K562 (cell line): ENCODE data around the gene TEX52. TPM values are rescaled to one million over a fixed set of nuclear protein-coding genes. Genes with fewer than 3 reads are reported as not detected.

Source experiments
- ATAC-seq: fragments of 200-7000 bp; cut with Tn5 transposase; 3 replicates; pipeline ENCODE4 v1.9.1; 2020; ENCODE audit warnings: moderate library complexity
- BruUV-seq: library from RNA; stranded (reverse); fragments of 400-500 nt; replicated peaks from 2 replicates; lab custom pipeline; 2021; lab: Mats Ljungman, UMichigan
- CTCF ChIA-PET: fragments of 300-600 bp; formaldehyde crosslinking; extraction: SDS; loops from one replicate; lab custom pipeline; 2021; ENCODE audit warnings: low intra/inter-chr PET ratio; lab: Yijun Ruan, JAX
- POLR2A ChIA-PET: fragments of 300-600, 350-650 bp; sonication (Branson Sonifier 250); formaldehyde crosslinking; extraction: SDS; loops from one replicate; lab custom pipeline; 2021; ENCODE audit warnings: antibody characterized with exemption, inconsistent platforms; lab: Yijun Ruan, JAX
- DNase-seq, 4 experiments: peaks; one replicate each; pipeline versions ENCODE4 v3.0.0 to v3.0.0-alpha.2; 2011 to 2018; ENCODE audit warnings: low spot score in 3 of 4, mixed read lengths in 3 of 4; ENCODE audit errors: extremely low read depth in 1 of 4
- FAIRE-seq: peaks from 2 replicates; lab custom pipeline; 2011; peaks lifted over from hg19 to GRCh38; lab: Jason Lieb, UNC
- H2AFZ ChIP-seq: 2 replicates; pipeline ENCODE4 v1.6.0; 2011; ENCODE audit warnings: low read depth, low read length, control low read depth, inconsistent platforms
- H3K27ac ChIP-seq: fragments of 200-600 bp; 3 replicates; pipeline ENCODE4 v1.8.0; 2011; ENCODE audit warnings: low read depth, mild to moderate bottlenecking, control low read depth, inconsistent platforms, low read length, moderate library complexity, mixed read lengths; ENCODE audit errors: extremely low read depth
- H3K27me3 ChIP-seq, 2 experiments: fragments of 300-600 bp in 1 of 2; 2 replicates in 1 of 2; 3 replicates in 1 of 2; pipeline versions ENCODE4 v1.6.0 to v1.8.0; 2011; ENCODE audit warnings: inconsistent platforms in 2 of 2, low read length in 2 of 2, mild to moderate bottlenecking in 1 of 2, mixed read lengths in 1 of 2, moderate library complexity in 1 of 2; ENCODE audit not compliant: control insufficient read depth in 2 of 2, insufficient read depth in 2 of 2
- H3K36me3 ChIP-seq: fragments of 300-600 bp; 3 replicates; pipeline ENCODE4 v1.8.0; 2011; ENCODE audit warnings: mild to moderate bottlenecking, low read length, inconsistent platforms; ENCODE audit not compliant: control insufficient read depth, insufficient read depth
- H3K4me1 ChIP-seq, 2 experiments: fragments of 200-600 bp in 1 of 2; replicated peaks in 1 of 2; 2 replicates in 1 of 2; 3 replicates in 1 of 2; pipeline versions ENCODE4 v1.5.1 to v1.8.0; 2011; ENCODE audit warnings: inconsistent platforms in 2 of 2, low read length in 2 of 2, mild to moderate bottlenecking in 1 of 2, mixed read lengths in 1 of 2, moderate library complexity in 1 of 2; ENCODE audit not compliant: control insufficient read depth in 2 of 2, insufficient read depth in 2 of 2
- H3K4me2 ChIP-seq: 2 replicates; pipeline ENCODE4 v1.6.1; 2011; ENCODE audit warnings: low read length, control low read depth, inconsistent platforms, mixed read lengths; ENCODE audit not compliant: insufficient read depth
- H3K4me3 ChIP-seq: fragments of 200-600 bp; sonication (generic), shearing (Covaris generic); 2 replicates; pipeline ENCODE4 v1.5.1; 2016; ENCODE audit warnings: control low read depth, inconsistent platforms
- H3K79me2 ChIP-seq: fragments of 200-600 bp; 3 replicates; pipeline ENCODE4 v1.8.0; 2011; ENCODE audit warnings: low read length, inconsistent platforms; ENCODE audit not compliant: control insufficient read depth, insufficient read depth
- H3K9ac ChIP-seq, 2 experiments: 2 replicates each; pipeline versions ENCODE4 v1.6.0 to v1.6.1; 2011; ENCODE audit warnings: low read depth in 2 of 2, low read length in 2 of 2, control low read depth in 1 of 2, inconsistent platforms in 1 of 2, mild to moderate bottlenecking in 1 of 2, mixed read lengths in 1 of 2; ENCODE audit not compliant: insufficient read depth in 1 of 2
- H3K9me1 ChIP-seq: one replicate; pipeline ENCODE4 v1.6.0; 2011; ENCODE audit warnings: inconsistent platforms, mild to moderate bottlenecking, low read length, moderate library complexity; ENCODE audit not compliant: control insufficient read depth, insufficient read depth
- H3K9me3 ChIP-seq: replicated peaks from 2 replicates; pipeline ENCODE4 v1.5.1; 2011; ENCODE audit warnings: low read depth, low read length, inconsistent platforms; ENCODE audit not compliant: control insufficient read depth, insufficient read depth
- H4K20me1 ChIP-seq: replicated peaks from 2 replicates; pipeline ENCODE4 v1.6.1; 2011; ENCODE audit warnings: low read length, inconsistent platforms, mixed read lengths; ENCODE audit not compliant: control insufficient read depth, insufficient read depth
- ARHGAP35 ChIP-seq: fragments of 450-650 bp; IDR thresholded peaks from 2 replicates; pipeline ENCODE4 v1.6.1; 2018; ENCODE audit not compliant: partially characterized antibody
- BCOR ChIP-seq: fragments of 450-650 bp; IDR thresholded peaks from 2 replicates; pipeline ENCODE4 v1.6.1; 2016
- DMBX1 ChIP-seq: fragments of 250-450 bp; sonication (Bioruptor Pico); IDR thresholded peaks from 2 replicates; pipeline ENCODE4 v1.8.0; 2022; ENCODE audit warnings: inconsistent platforms, mild to moderate bottlenecking, moderate library complexity, borderline replicate concordance
- DNMT1 ChIP-seq: fragments of 450-650 bp; IDR thresholded peaks from 2 replicates; pipeline ENCODE4 v1.6.1; 2016; ENCODE audit warnings: antibody characterized with exemption, mild to moderate bottlenecking
- ETV1 ChIP-seq: fragments of 450-650 bp; conservative IDR thresholded peaks from 2 replicates; pipeline ENCODE4 v1.6.1; 2016; ENCODE audit warnings: missing genetic modification characterization, control low read depth, low read depth, missing compliant biosample characterization
- GTF2A2 ChIP-seq: IDR thresholded peaks from 2 replicates; pipeline ENCODE4 v1.6.1; 2016; ENCODE audit warnings: mild to moderate bottlenecking, missing genetic modification characterization, missing compliant biosample characterization
- HNRNPK ChIP-seq: fragments of 200-400 bp; formaldehyde crosslinking; IDR thresholded peaks from one replicate; pipeline ENCODE4 v1.6.1; 2018; ENCODE audit warnings: mild to moderate bottlenecking, low read depth, low read length; ENCODE audit not compliant: poor library complexity, severe bottlenecking
- SIN3A ChIP-seq, 2 experiments: fragments of 150-350 bp in 1 of 2; IDR thresholded peaks; 2 replicates each; pipeline ENCODE4 v1.6.1; 2011 to 2016; ENCODE audit warnings: borderline replicate concordance in 2 of 2, low read depth in 2 of 2, low read length in 2 of 2, mild to moderate bottlenecking in 2 of 2, moderate library complexity in 2 of 2; ENCODE audit not compliant: control insufficient read depth in 1 of 2
- SNRNP70 ChIP-seq: fragments of 200-400 bp; formaldehyde crosslinking; optimal IDR thresholded peaks from 2 replicates; pipeline ENCODE3; 2017; ENCODE audit warnings: low read depth, low read length
- ZNF717 ChIP-seq: fragments of 250-450 bp; sonication (Bioruptor Pico); IDR thresholded peaks from 2 replicates; pipeline ENCODE4 v1.5.0; 2021
- ZNF785 ChIP-seq: fragments of 250-450 bp; sonication (Bioruptor Pico); IDR thresholded peaks from 2 replicates; pipeline ENCODE4 v1.4.0; 2020; ENCODE audit warnings: mild to moderate bottlenecking
- WGBS: fragments of 100-300 bp; shearing (Covaris generic); methylation state at CpG from one replicate; pipeline ENCODE4 v1.1.6; 2016; ENCODE audit warnings: low coverage, mixed read lengths; ENCODE audit not compliant: insufficient coverage; ENCODE audit errors: missing lambda C conversion rate; 5-methylcytosine and 5-hydroxymethylcytosine counted together
- in situ Hi-C: fragments of 300-500 bp; cut with MboI; formaldehyde crosslinking; loops from 4 replicates; pipeline ENCODE4 v1.15.0; 2018; ENCODE audit warnings: inconsistent platforms, mixed read lengths
- intact Hi-C: fragments of 100-400 bp; cut with micrococcal nuclease; formaldehyde crosslinking; loops from 2 replicates; pipeline ENCODE4 v1.14.2; 2022
- polyA plus RNA-seq, 8 experiments: library from polyadenylated mRNA; depleted of rRNA in 4 of 8; stranded (reverse) in 5 of 8; unstranded in 3 of 8; fragments of >200 nt; fragmentation: Nextera tagmentation in 2 of 8; fragmentation: Illumina TruSeq in 1 of 8; extraction: Ambion mirVana in 2 of 8; extraction: Trizol in 1 of 8; gene quantifications; 2 replicates each; pipeline versions ENCODE4 v1.2.1 to v1.2.3, GENCODE V29; 2011 to 2014; ENCODE audit warnings: inconsistent platforms in 1 of 8, missing spikeins in 1 of 8
- total RNA-seq, 7 experiments: library from RNA; depleted of rRNA in 6 of 7; stranded (reverse); fragments of >200 nt in 6 of 7; fragmentation: Illumina TruSeq in 2 of 7; extraction: Trizol in 2 of 7; gene quantifications; 2 replicates each; pipeline versions ENCODE4 v1.2.1 to v1.2.3, GENCODE V29; 2011 to 2021; ENCODE audit warnings: low replicate concordance in 1 of 7
- TF ChIP-seq, protein P1 (sequence below): fragments of 450-650 bp; formaldehyde crosslinking; IDR thresholded peaks from 2 replicates; pipeline ENCODE4 v1.4.0; 2022; ENCODE audit warnings: mild to moderate bottlenecking, moderate library complexity
- TF ChIP-seq, protein P2 (sequence below): fragments of 250-450 bp; sonication (Bioruptor Pico); IDR thresholded peaks from 2 replicates; pipeline ENCODE4 v1.5.0; 2021
- TF ChIP-seq, protein P3 (sequence below): fragments of 250-450 bp; sonication (Bioruptor Pico); IDR thresholded peaks from 2 replicates; pipeline ENCODE4 v1.9.0; 2021; ENCODE audit warnings: mild to moderate bottlenecking

Gene TEX52
- total and polyA plus RNA-seq, 9 of the 15 experiments (the other 6 are each of a cell fraction or from before 2014, with no cell fraction given): not detected

DNA sequence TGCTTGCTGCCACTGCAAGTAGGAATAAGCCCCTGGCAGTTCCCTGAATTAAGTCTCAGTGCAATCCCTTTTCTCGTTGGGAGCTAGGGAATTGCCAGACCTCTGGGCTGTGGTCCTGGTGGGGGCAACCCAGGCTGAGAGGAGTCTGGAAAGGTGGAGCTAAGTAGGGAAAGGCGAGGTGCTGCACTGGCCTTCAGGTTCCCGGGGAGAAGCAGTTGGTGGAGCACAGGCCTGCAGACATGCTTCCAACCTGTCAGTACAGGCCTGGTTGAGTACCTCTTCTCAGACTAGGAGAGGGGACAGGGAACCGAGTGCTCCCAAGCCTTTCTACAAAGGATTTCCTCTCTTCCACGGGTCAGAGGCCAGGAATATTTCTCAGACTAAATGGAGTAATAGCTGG lies 23.5 kb downstream of the TEX52 start:
- Histone ChIP-seq H2AFZ (no peak overlapping the region), H3K27me3 (no peaks in the 10 kb centered on the region), H3K4me1 (peaks cover 0 to 8% of the 10 kb centered on the region in 2 experiments; a peak in 3 of 5 replicates), H3K9ac (no peak overlapping the region), H3K27ac (no peak overlapping the region), H3K79me2 (no peaks in the 10 kb centered on the region), H4K20me1 (no peaks in the 10 kb centered on the region), H3K4me3 (no peak overlapping the region), H3K4me2 (no peak overlapping the region), H3K9me3 (no peaks in the 10 kb centered on the region), H3K36me3 (no peaks in the 10 kb centered on the region), H3K9me1 (no peaks in the 10 kb centered on the region)
- no TSS peak for BruUV-seq
- intact Hi-C loops: no loop called here
- DNase-seq: no peak
- WGBS: 37% methylated on average over 4 of the region's 5 CpGs
- no peak for ATAC-seq
- in situ Hi-C loops: no loop called here
- ChIA-PET POLR2A (interaction anchor here (0.6 kb wide), 2 partner anchors 38 to 106 kb away, joined by 3 to 4 read pairs; no protein-coding TSS in a partner anchor), CTCF (no interaction called here)
- no peak for FAIRE-seq
- TF ChIP-seq, protein P1, sequence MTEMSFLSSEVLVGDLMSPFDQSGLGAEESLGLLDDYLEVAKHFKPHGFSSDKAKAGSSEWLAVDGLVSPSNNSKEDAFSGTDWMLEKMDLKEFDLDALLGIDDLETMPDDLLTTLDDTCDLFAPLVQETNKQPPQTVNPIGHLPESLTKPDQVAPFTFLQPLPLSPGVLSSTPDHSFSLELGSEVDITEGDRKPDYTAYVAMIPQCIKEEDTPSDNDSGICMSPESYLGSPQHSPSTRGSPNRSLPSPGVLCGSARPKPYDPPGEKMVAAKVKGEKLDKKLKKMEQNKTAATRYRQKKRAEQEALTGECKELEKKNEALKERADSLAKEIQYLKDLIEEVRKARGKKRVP: no peak
- TF ChIP-seq, protein P2, sequence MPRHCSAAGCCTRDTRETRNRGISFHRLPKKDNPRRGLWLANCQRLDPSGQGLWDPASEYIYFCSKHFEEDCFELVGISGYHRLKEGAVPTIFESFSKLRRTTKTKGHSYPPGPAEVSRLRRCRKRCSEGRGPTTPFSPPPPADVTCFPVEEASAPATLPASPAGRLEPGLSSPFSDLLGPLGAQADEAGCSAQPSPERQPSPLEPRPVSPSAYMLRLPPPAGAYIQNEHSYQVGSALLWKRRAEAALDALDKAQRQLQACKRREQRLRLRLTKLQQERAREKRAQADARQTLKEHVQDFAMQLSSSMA (CRISPR knock-in tag): no peak
- no peak for TF ChIP-seq SIN3A (IDR thresholded peaks at IDR 0.05; ENCODE audit: borderline replicate concordance in 2 of 2, control insufficient read depth in 1 of 2, low read depth in 2 of 2, low read length in 2 of 2)
- no peak for TF ChIP-seq GTF2A2 (tag)
- no peak for TF ChIP-seq DMBX1 (CRISPR knock-in tag)
- no peak for TF ChIP-seq ZNF785 (CRISPR knock-in tag)
- TF ChIP-seq, protein P3, sequence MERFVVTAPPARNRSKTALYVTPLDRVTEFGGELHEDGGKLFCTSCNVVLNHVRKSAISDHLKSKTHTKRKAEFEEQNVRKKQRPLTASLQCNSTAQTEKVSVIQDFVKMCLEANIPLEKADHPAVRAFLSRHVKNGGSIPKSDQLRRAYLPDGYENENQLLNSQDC (CRISPR knock-in tag): no peak
- TF ChIP-seq ZNF717 (CRISPR knock-in tag): no peak
- no peak for TF ChIP-seq HNRNPK
- TF ChIP-seq ETV1 (tag): no peak
- no peak for TF ChIP-seq SNRNP70
- no peak for TF ChIP-seq BCOR
- TF ChIP-seq ARHGAP35: no peak
- TF ChIP-seq DNMT1: no peak
